Panc1 (cell line): ENCODE data around the gene MYRIP. TPM values are rescaled to one million over a fixed set of nuclear protein-coding genes. Genes with fewer than 3 reads are reported as not detected.

Source experiments
- ATAC-seq: fragments of 200-7000 bp; cut with Tn5 transposase; 2 replicates; pipeline ENCODE4 v1.9.1; 2020; ENCODE audit warnings: mild to moderate bottlenecking, moderate library complexity
- BruUV-seq: library from RNA; stranded (reverse); fragments of 400-500 nt; replicated peaks from 2 replicates; lab custom pipeline; 2021; lab: Mats Ljungman, UMichigan
- CTCF ChIA-PET: fragments of 300-600 bp; sonication (Branson Sonifier 250); formaldehyde crosslinking; loops from one replicate; lab custom pipeline; 2022; ENCODE audit warnings: antibody characterized with exemption; lab: Charles Lee
- POLR2A ChIA-PET: fragments of 300-600 bp; sonication (Branson Sonifier 250); formaldehyde crosslinking; loops from one replicate; lab custom pipeline; 2022; ENCODE audit warnings: antibody characterized with exemption; lab: Charles Lee
- DNase-seq: peaks from one replicate; pipeline ENCODE4 v3.0.0-alpha.2; 2010; ENCODE audit warnings: low read depth, low spot score
- H3K27ac ChIP-seq: 2 replicates; pipeline ENCODE4 v1.5.1; 2011; ENCODE audit warnings: mild to moderate bottlenecking, low read length, inconsistent platforms
- H3K27me3 ChIP-seq: fragments of 200-500 bp; sonication (Bioruptor generic); 2 replicates; pipeline ENCODE4 v1.6.0; 2014; ENCODE audit warnings: low read length, inconsistent platforms; ENCODE audit not compliant: control insufficient read depth, insufficient read depth
- H3K36me3 ChIP-seq: fragments of 200-500 bp; sonication (Bioruptor generic); 2 replicates; pipeline ENCODE4 v1.5.1; 2014; ENCODE audit warnings: inconsistent platforms, mild to moderate bottlenecking, low read length, moderate library complexity; ENCODE audit not compliant: control insufficient read depth, insufficient read depth
- H3K4me1 ChIP-seq: 2 replicates; pipeline ENCODE4 v1.5.1; 2011; ENCODE audit warnings: inconsistent platforms, mild to moderate bottlenecking, low read length, moderate library complexity; ENCODE audit not compliant: control insufficient read depth, insufficient read depth
- H3K4me3 ChIP-seq, 2 experiments: 2 replicates each; pipeline ENCODE4 v1.5.1; 2011 to 2012; ENCODE audit warnings: low read depth in 2 of 2, low read length in 2 of 2, mild to moderate bottlenecking in 2 of 2, inconsistent platforms in 1 of 2, moderate library complexity in 1 of 2
- H3K9me3 ChIP-seq: fragments of 200-500 bp; sonication (Bioruptor generic); 2 replicates; pipeline ENCODE4 v1.5.1; 2014; ENCODE audit warnings: low read depth, mild to moderate bottlenecking, inconsistent platforms, low read length, moderate library complexity; ENCODE audit not compliant: control insufficient read depth, insufficient read depth
- CTCF ChIP-seq: fragments of 450-650 bp; IDR thresholded peaks from 2 replicates; pipeline ENCODE4 v1.5.1; 2017; ENCODE audit warnings: mild to moderate bottlenecking
- POLR2AphosphoS5 ChIP-seq: IDR thresholded peaks from 2 replicates; pipeline ENCODE4 v1.6.1; 2012; ENCODE audit warnings: mild to moderate bottlenecking, low read depth, low read length, moderate library complexity
- SIN3A ChIP-seq: IDR thresholded peaks from 2 replicates; pipeline ENCODE4 v1.6.1; 2012; ENCODE audit warnings: low read depth, mild to moderate bottlenecking, low read length, moderate library complexity, borderline replicate concordance; ENCODE audit not compliant: insufficient read depth
- TCF7L2 ChIP-seq: IDR thresholded peaks from 2 replicates; pipeline ENCODE4 v1.6.1; 2011; ENCODE audit warnings: mild to moderate bottlenecking, low read depth, low read length, inconsistent platforms
- in situ Hi-C: cut with HindIII; loops from 2 replicates; pipeline ENCODE4 v1.10.0; 2016; ENCODE audit warnings: low sequenced_read_pairs, low pct_unique_long_range_greater_than_20kb
- intact Hi-C: fragments of 100-400 bp; cut with micrococcal nuclease; formaldehyde crosslinking; loops from one replicate; pipeline ENCODE4 v1.10.0; 2022; ENCODE audit not compliant: unreplicated experiment
- total RNA-seq: library from RNA; stranded (reverse); gene quantifications from one replicate; pipeline ENCODE4 v1.2.1, GENCODE V29; 2021; ENCODE audit not compliant: unreplicated experiment
- TF ChIP-seq, protein P1 (sequence below), 2 experiments: IDR thresholded peaks; 2 replicates each; pipeline ENCODE4 v1.6.1; 2011 to 2012; ENCODE audit warnings: low read depth in 2 of 2, control low read depth in 1 of 2, low read length in 1 of 2, mild to moderate bottlenecking in 1 of 2, moderate library complexity in 1 of 2; ENCODE audit not compliant: insufficient read depth in 1 of 2

Gene MYRIP
- total RNA-seq, 1 experiment from 2014 or later: 0.59 TPM

DNA sequence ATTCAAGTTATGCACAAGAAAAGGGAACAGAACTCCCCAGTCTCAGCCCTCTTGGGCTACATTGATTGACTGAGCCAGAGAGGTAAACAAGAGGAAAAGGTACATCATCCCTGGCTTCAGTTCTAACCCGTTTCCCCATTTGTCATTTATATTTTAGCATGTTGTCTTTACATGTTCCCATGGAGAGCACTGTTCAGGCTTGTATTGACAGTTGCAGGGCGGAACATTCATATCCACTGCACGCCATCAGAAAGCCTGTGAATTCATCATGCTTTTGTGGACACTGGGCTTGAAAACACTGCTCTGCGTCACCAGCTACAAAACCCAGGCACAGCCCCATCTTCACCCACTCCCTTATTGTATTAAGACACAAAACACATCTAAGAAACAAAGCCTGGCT, 259.2 kb downstream of the MYRIP start:
- Histone ChIP-seq H3K9me3 (no peaks in the 10 kb centered on the region), H3K4me1 (no peaks in the 10 kb centered on the region), H3K27ac (no peak overlapping the region), H3K27me3 (no peaks in the 10 kb centered on the region), H3K4me3 (no peak overlapping the region), H3K36me3 (no peaks in the 10 kb centered on the region)
- TF ChIP-seq, protein P1, sequence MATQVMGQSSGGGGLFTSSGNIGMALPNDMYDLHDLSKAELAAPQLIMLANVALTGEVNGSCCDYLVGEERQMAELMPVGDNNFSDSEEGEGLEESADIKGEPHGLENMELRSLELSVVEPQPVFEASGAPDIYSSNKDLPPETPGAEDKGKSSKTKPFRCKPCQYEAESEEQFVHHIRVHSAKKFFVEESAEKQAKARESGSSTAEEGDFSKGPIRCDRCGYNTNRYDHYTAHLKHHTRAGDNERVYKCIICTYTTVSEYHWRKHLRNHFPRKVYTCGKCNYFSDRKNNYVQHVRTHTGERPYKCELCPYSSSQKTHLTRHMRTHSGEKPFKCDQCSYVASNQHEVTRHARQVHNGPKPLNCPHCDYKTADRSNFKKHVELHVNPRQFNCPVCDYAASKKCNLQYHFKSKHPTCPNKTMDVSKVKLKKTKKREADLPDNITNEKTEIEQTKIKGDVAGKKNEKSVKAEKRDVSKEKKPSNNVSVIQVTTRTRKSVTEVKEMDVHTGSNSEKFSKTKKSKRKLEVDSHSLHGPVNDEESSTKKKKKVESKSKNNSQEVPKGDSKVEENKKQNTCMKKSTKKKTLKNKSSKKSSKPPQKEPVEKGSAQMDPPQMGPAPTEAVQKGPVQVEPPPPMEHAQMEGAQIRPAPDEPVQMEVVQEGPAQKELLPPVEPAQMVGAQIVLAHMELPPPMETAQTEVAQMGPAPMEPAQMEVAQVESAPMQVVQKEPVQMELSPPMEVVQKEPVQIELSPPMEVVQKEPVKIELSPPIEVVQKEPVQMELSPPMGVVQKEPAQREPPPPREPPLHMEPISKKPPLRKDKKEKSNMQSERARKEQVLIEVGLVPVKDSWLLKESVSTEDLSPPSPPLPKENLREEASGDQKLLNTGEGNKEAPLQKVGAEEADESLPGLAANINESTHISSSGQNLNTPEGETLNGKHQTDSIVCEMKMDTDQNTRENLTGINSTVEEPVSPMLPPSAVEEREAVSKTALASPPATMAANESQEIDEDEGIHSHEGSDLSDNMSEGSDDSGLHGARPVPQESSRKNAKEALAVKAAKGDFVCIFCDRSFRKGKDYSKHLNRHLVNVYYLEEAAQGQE (IDR thresholded peaks at IDR 0.05; ENCODE audit: insufficient read depth in 1 of 2, low read depth in 2 of 2, low read length in 1 of 2): no peak
- TF ChIP-seq TCF7L2 (no peak), SIN3A (no peak), POLR2AphosphoS5 (no peak), CTCF (no peak)
- POLR2A ChIA-PET: no interaction called here
- intact Hi-C loops (no loop called here), in situ Hi-C loops (no loop called here)
- BruUV-seq: no TSS peak
- no peak for ATAC-seq
- DNase-seq: no peak
- CTCF ChIA-PET: no interaction called here

DNA sequence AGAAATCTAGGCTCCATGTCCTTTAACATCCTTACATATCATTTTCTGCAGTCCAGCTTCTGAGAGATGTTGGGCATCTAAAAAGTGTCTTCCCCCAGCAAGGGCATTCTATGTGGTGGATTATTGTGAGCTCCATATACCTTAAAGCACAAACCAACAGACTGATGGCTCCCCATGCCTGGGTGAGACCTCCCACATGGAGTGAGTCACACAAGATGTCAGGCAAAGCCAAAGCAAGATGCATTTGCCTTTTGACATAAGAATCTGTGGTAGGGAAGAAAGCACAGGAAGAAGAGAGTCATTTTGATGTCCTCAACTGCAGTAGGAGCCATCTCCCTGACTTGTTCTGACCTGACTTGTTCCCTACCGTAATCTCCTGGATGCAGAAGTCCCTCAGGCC, 261.4 kb downstream of the MYRIP start:
- H3K9me3 ChIP-seq: no peaks in the 10 kb centered on the region
- ATAC-seq: no peak
- intact Hi-C loops: no loop called here
- DNase-seq: no peak
- no peaks in the 10 kb centered on the region for H3K27me3 ChIP-seq
- TF ChIP-seq SIN3A (no peak), CTCF (no peak), POLR2AphosphoS5 (no peak), TCF7L2 (no peak)
- TF ChIP-seq, protein P1 (IDR thresholded peaks at IDR 0.05; ENCODE audit: insufficient read depth in 1 of 2, low read depth in 2 of 2, low read length in 1 of 2): no peak
- H3K4me1 ChIP-seq: no peaks in the 10 kb centered on the region
- H3K27ac ChIP-seq: no peak overlapping the region
- in situ Hi-C loops: no loop called here
- BruUV-seq: no TSS peak
- no peak overlapping the region for H3K4me3 ChIP-seq
- CTCF ChIA-PET: no interaction called here
- H3K36me3 ChIP-seq: no peaks in the 10 kb centered on the region
- POLR2A ChIA-PET: no interaction called here
